ENCODE data around the gene DVL1. TPM values are rescaled to one million over a fixed set of nuclear protein-coding genes. Genes with fewer than 3 reads are reported as not detected.
A peak's percentile ranks its signal among the peaks of the same experiment; 100 is the strongest.

DVL1 gene
- total and polyA plus RNA-seq, 9 of the 15 experiments (the other 6 are each of a cell fraction or from before 2014, with no cell fraction given), result 0.62 to 135 (median 24.3) TPM

DNA sequence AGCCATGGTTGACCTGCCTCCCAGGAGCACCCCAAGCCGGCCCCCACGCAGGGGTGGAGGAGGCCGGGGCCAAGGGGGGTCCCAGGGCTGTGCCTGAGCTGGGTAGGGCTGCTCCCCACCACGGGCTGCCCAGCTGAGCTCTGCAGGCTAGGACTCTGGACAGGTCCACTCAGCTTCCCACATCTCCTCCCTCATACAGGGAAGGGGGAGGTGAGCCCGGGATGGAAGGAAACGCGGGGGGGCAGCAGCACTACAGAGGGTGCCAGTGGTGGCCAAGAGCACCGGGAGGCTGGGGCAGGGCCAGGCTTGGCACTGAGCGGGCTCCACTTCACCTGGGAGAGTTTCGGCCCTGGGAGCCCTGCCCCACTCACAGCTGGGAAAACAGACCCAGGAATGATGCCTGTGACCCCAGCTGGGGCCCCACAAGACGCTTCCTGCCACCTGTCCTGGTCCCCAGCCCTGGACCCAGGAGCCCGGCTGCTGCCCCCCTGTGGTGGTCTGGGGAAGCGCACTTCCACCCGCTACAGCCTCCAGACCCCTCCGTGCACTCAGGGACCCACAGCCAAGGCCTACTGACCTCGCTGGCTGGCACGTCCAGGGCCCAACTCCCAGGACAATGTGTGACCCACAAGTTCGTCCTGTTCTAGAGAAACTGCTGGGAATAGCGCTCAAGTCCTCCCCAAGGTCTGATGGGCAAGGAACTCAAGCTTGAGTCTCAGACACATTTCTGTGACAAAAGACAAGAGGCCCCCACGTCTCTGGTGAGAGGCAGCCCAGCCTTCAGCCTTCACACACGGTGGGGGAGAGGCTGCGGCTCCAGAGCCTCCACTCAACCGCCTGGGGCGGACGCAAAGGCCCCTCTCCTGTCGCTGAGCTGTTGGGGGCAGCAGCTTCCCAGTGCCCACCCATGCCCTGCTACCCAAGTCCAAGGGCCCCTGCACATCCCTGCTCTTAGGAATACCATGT is 22.8 kb upstream of the DVL1 start (continued):
- TF ChIP-seq RFX7 (CRISPR knock-in tag; IDR thresholded peaks at IDR 0.05) (no peak), PHB (CRISPR knock-in tag; IDR thresholded peaks at IDR 0.05) (no peak), RFX5 (IDR thresholded peaks at IDR 0.05; ENCODE audit: low read depth, low read length) (no peak), RBM34 (IDR thresholded peaks at IDR 0.05; ENCODE audit: borderline replicate concordance, insufficient read depth, low read length) (no peak), RBM22 (IDR thresholded peaks at IDR 0.05; ENCODE audit: low read depth, low read length, poor library complexity, severe bottlenecking) (peak; percentile 80), CCNT2 (IDR thresholded peaks at IDR 0.05; ENCODE audit: borderline replicate concordance, extremely low read depth, insufficient read length, low read depth, low read length) (no peak), POLR2AphosphoS5 (IDR thresholded peaks at IDR 0.05; ENCODE audit: control insufficient read depth, insufficient read depth, low read depth, low read length) (peak; percentile 56; the same call in 1 of the 2 replicates), BCL6 (CRISPR knock-in tag; IDR thresholded peaks at IDR 0.05) (no peak), STAT5A (IDR thresholded peaks at IDR 0.05; ENCODE audit: borderline replicate concordance, low read length) (no peak), SRSF7 (optimal IDR thresholded peaks at IDR 0.05; ENCODE audit: low read depth, low read length) (no peak), MTA1 (IDR thresholded peaks at IDR 0.05; ENCODE audit: borderline replicate concordance) (no peak), NFXL1 (CRISPR knock-in tag; IDR thresholded peaks at IDR 0.05) (no peak), FOXJ2 (tag; IDR thresholded peaks at IDR 0.05) (no peak)
- TF ChIP-seq, protein P1, sequence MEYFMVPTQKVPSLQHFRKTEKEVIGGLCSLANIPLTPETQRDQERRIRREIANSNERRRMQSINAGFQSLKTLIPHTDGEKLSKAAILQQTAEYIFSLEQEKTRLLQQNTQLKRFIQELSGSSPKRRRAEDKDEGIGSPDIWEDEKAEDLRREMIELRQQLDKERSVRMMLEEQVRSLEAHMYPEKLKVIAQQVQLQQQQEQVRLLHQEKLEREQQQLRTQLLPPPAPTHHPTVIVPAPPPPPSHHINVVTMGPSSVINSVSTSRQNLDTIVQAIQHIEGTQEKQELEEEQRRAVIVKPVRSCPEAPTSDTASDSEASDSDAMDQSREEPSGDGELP (CRISPR knock-in tag; IDR thresholded peaks at IDR 0.05; ENCODE audit: borderline replicate concordance), result peak; percentile 74; the same call in 1 of the 2 replicates
- TF ChIP-seq, protein P2, sequence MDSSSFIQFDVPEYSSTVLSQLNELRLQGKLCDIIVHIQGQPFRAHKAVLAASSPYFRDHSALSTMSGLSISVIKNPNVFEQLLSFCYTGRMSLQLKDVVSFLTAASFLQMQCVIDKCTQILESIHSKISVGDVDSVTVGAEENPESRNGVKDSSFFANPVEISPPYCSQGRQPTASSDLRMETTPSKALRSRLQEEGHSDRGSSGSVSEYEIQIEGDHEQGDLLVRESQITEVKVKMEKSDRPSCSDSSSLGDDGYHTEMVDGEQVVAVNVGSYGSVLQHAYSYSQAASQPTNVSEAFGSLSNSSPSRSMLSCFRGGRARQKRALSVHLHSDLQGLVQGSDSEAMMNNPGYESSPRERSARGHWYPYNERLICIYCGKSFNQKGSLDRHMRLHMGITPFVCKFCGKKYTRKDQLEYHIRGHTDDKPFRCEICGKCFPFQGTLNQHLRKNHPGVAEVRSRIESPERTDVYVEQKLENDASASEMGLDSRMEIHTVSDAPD (CRISPR knock-in tag; IDR thresholded peaks at IDR 0.05), result no peak
- TF ChIP-seq, protein P3, sequence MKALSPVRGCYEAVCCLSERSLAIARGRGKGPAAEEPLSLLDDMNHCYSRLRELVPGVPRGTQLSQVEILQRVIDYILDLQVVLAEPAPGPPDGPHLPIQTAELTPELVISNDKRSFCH (CRISPR knock-in tag; IDR thresholded peaks at IDR 0.05), result no peak
- TF ChIP-seq, protein P3 (tag; IDR thresholded peaks at IDR 0.05), result no peak
- TF ChIP-seq, protein P4, sequence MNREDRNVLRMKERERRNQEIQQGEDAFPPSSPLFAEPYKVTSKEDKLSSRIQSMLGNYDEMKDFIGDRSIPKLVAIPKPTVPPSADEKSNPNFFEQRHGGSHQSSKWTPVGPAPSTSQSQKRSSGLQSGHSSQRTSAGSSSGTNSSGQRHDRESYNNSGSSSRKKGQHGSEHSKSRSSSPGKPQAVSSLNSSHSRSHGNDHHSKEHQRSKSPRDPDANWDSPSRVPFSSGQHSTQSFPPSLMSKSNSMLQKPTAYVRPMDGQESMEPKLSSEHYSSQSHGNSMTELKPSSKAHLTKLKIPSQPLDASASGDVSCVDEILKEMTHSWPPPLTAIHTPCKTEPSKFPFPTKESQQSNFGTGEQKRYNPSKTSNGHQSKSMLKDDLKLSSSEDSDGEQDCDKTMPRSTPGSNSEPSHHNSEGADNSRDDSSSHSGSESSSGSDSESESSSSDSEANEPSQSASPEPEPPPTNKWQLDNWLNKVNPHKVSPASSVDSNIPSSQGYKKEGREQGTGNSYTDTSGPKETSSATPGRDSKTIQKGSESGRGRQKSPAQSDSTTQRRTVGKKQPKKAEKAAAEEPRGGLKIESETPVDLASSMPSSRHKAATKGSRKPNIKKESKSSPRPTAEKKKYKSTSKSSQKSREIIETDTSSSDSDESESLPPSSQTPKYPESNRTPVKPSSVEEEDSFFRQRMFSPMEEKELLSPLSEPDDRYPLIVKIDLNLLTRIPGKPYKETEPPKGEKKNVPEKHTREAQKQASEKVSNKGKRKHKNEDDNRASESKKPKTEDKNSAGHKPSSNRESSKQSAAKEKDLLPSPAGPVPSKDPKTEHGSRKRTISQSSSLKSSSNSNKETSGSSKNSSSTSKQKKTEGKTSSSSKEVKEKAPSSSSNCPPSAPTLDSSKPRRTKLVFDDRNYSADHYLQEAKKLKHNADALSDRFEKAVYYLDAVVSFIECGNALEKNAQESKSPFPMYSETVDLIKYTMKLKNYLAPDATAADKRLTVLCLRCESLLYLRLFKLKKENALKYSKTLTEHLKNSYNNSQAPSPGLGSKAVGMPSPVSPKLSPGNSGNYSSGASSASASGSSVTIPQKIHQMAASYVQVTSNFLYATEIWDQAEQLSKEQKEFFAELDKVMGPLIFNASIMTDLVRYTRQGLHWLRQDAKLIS (CRISPR knock-in tag; IDR thresholded peaks at IDR 0.05), result no peak
